H7 (cell line): ENCODE measurements around the gene SERINC5. TPM values are rescaled to one million over a fixed set of nuclear protein-coding genes. Genes with fewer than 3 reads are reported as not detected.
"Not testable (repeated sequence)": the region's sequence is repeated elsewhere in the genome, so short reads cannot be mapped to it uniquely, and the experiment has no call there.

Source experiments
- DNase-seq: peaks from one replicate; pipeline ENCODE4 v3.0.0; 2012
- H3K27me3 ChIP-seq: 2 replicates; pipeline ENCODE4 v1.6.0; 2011; ENCODE audit warnings: mild to moderate bottlenecking, low read length; ENCODE audit not compliant: control insufficient read depth, insufficient read depth
- H3K36me3 ChIP-seq: replicated peaks from 2 replicates; pipeline ENCODE4 v1.5.1; 2011; ENCODE audit warnings: low read length; ENCODE audit not compliant: control insufficient read depth, insufficient read depth
- H3K4me3 ChIP-seq: 2 replicates; pipeline ENCODE4 v1.5.1; 2011; ENCODE audit warnings: low read depth, mild to moderate bottlenecking, control low read depth, low read length, moderate library complexity; ENCODE audit not compliant: insufficient read depth
- total RNA-seq: library from RNA; depleted of rRNA; stranded (reverse); fragments of >200 nt; shearing (Covaris generic); gene quantifications from 2 replicates; pipeline ENCODE4 v1.2.3, GENCODE V29; 2014

The SERINC5 gene
- total RNA-seq, 1 experiment from 2014 or later: 40.7 TPM

GRCh38 chr5:80275347-80275746 lies 19.5 kb upstream of the SERINC5 start:
- no peaks in the 10 kb centered on the region for H3K36me3 ChIP-seq
- H3K27me3 ChIP-seq: no peaks in the 10 kb centered on the region
- H3K4me3 ChIP-seq: no peak overlapping the region
- peak; percentile 53 for DNase-seq

GRCh38 chr5:80270543-80270942 lies 14.7 kb upstream of the SERINC5 start:
- not testable (repeated sequence) for H3K4me3 ChIP-seq, DNase-seq, H3K27me3 ChIP-seq, H3K36me3 ChIP-seq

- H3K27me3 ChIP-seq: no peaks in the 10 kb centered on the region
- H3K36me3 ChIP-seq: no peaks in the 10 kb centered on the region
- no peak for DNase-seq
- no peak overlapping the region for H3K4me3 ChIP-seq
Measured at GRCh38 chr5:80269991-80270438, 14.2 kb upstream of the SERINC5 start.

- Histone ChIP-seq H3K4me3 (no peak overlapping the region), H3K36me3 (no peaks in the 10 kb centered on the region), H3K27me3 (no peaks in the 10 kb centered on the region)
- no peak for DNase-seq
Measured at GRCh38 chr5:80268916-80269315, 13.1 kb upstream of the SERINC5 start.

- H3K27me3 ChIP-seq: no peaks in the 10 kb centered on the region
- peak; percentile 42 for DNase-seq
- no peak overlapping the region for H3K4me3 ChIP-seq
- H3K36me3 ChIP-seq: no peaks in the 10 kb centered on the region
Measured at GRCh38 chr5:80266566-80266965, 10.7 kb upstream of the SERINC5 start.

- Histone ChIP-seq H3K27me3 (no peaks in the 10 kb centered on the region), H3K36me3 (no peaks in the 10 kb centered on the region), H3K4me3 (no peak overlapping the region)
- DNase-seq: no peak
Measured at GRCh38 chr5:80260461-80260860, 4.6 kb upstream of the SERINC5 start.

- no peaks in the 10 kb centered on the region for H3K36me3 ChIP-seq
- DNase-seq: no peak
- H3K4me3 ChIP-seq: no peak overlapping the region
- H3K27me3 ChIP-seq: no peaks in the 10 kb centered on the region
Measured at GRCh38 chr5:80259511-80260203, 3.8 kb upstream of the SERINC5 start.

- no peaks in the 10 kb centered on the region for H3K27me3 ChIP-seq
- H3K4me3 ChIP-seq: peak overlapping the region; percentile 92
- peak; percentile 81 for DNase-seq
- no peaks in the 10 kb centered on the region for H3K36me3 ChIP-seq
Measured at GRCh38 chr5:80255431-80255810, 427 bp downstream of the SERINC5 start.

- Histone ChIP-seq H3K27me3 (no peaks in the 10 kb centered on the region), H3K36me3 (no peaks in the 10 kb centered on the region), H3K4me3 (peak overlapping the region; percentile 92)
- DNase-seq: peak; percentile 36
Measured at GRCh38 chr5:80254767-80255430, 949 bp downstream of the SERINC5 start.

GRCh38 chr5:80251636-80252035 lies 4.2 kb downstream of the SERINC5 start:
- Histone ChIP-seq H3K27me3 (no peaks in the 10 kb centered on the region), H3K36me3 (no peaks in the 10 kb centered on the region), H3K4me3 (no peak overlapping the region)
- no peak for DNase-seq

- Histone ChIP-seq H3K27me3 (no peaks in the 10 kb centered on the region), H3K36me3 (no peaks in the 10 kb centered on the region), H3K4me3 (no peak overlapping the region)
- DNase-seq: no peak
Measured at GRCh38 chr5:80250801-80251200, 5.0 kb downstream of the SERINC5 start.

- Histone ChIP-seq H3K27me3 (no peaks in the 10 kb centered on the region), H3K4me3 (no peak overlapping the region), H3K36me3 (no peaks in the 10 kb centered on the region)
- DNase-seq: no peak
Measured at GRCh38 chr5:80249901-80250300, 5.9 kb downstream of the SERINC5 start.

- Histone ChIP-seq H3K27me3 (no peaks in the 10 kb centered on the region), H3K36me3 (no peaks in the 10 kb centered on the region), H3K4me3 (no peak overlapping the region)
- DNase-seq: no peak
Measured at GRCh38 chr5:80248378-80248777, 7.5 kb downstream of the SERINC5 start.

GRCh38 chr5:80246995-80247729 lies 8.7 kb downstream of the SERINC5 start:
- no peaks in the 10 kb centered on the region for H3K27me3 ChIP-seq
- no peak overlapping the region for H3K4me3 ChIP-seq
- DNase-seq: peak; percentile 60
- H3K36me3 ChIP-seq: peaks cover 2% of the 10 kb centered on the region; the same call in 1 of the 2 replicates
